ENCODE results near the gene STARD9. TPM values are rescaled to one million over a fixed set of nuclear protein-coding genes. Genes with fewer than 3 reads are reported as not detected.

STARD9 gene
- total RNA-seq, 6 experiments from 2014 or later: 1.9 to 2.8 (median 2.3) TPM

GRCh38 chr15:42611532-42611931 is 36.1 kb downstream of the STARD9 start:
- Mint-ChIP-seq H3K36me3 (ENCODE audit: low read depth) (no peaks in the 10 kb centered on the region), H3K4me1 (ENCODE audit: low read depth) (no peaks in the 10 kb centered on the region), H3K27ac (no peak overlapping the region), H3K9me3 (no peaks in the 10 kb centered on the region), H3K27me3 (ENCODE audit: insufficient read depth) (no peaks in the 10 kb centered on the region), H3K4me3 (no peak overlapping the region)
- TF ChIP-seq CTCF (IDR thresholded peaks at IDR 0.05): no peak
- no peak for DNase-seq

- H3K36me3 Mint-ChIP-seq (ENCODE audit: low read depth): no peaks in the 10 kb centered on the region
- no peak for DNase-seq
- TF ChIP-seq CTCF (IDR thresholded peaks at IDR 0.05): no peak
- no peaks in the 10 kb centered on the region for H3K27me3 Mint-ChIP-seq (ENCODE audit: insufficient read depth)
- H3K4me1 Mint-ChIP-seq (ENCODE audit: low read depth): no peaks in the 10 kb centered on the region
- no peaks in the 10 kb centered on the region for H3K9me3 Mint-ChIP-seq
- no peak overlapping the region for H3K4me3 Mint-ChIP-seq
- H3K27ac Mint-ChIP-seq: no peak overlapping the region
Measured at GRCh38 chr15:42612367-42612912, 37.0 kb downstream of the STARD9 start.

GRCh38 chr15:42616107-42616506 is 40.7 kb downstream of the STARD9 start:
- no peaks in the 10 kb centered on the region for H3K9me3 Mint-ChIP-seq
- H3K36me3 Mint-ChIP-seq (ENCODE audit: low read depth): no peaks in the 10 kb centered on the region
- no peaks in the 10 kb centered on the region for H3K27me3 Mint-ChIP-seq (ENCODE audit: insufficient read depth)
- peaks cover 6% of the 10 kb centered on the region; the same call in 1 of the 2 replicates for H3K4me1 Mint-ChIP-seq (ENCODE audit: low read depth)
- no peak for TF ChIP-seq CTCF (IDR thresholded peaks at IDR 0.05)
- H3K27ac Mint-ChIP-seq: no peak overlapping the region
- DNase-seq: no peak
- no peak overlapping the region for H3K4me3 Mint-ChIP-seq

GRCh38 chr15:42619656-42620371 is 44.4 kb downstream of the STARD9 start:
- Mint-ChIP-seq H3K4me1 (ENCODE audit: low read depth) (peaks cover 6% of the 10 kb centered on the region; the same call in 1 of the 2 replicates), H3K27me3 (ENCODE audit: insufficient read depth) (no peaks in the 10 kb centered on the region), H3K4me3 (no peak overlapping the region), H3K9me3 (no peaks in the 10 kb centered on the region), H3K36me3 (ENCODE audit: low read depth) (no peaks in the 10 kb centered on the region), H3K27ac (no peak overlapping the region)
- DNase-seq: no peak
- no peak for TF ChIP-seq CTCF (IDR thresholded peaks at IDR 0.05)

- Mint-ChIP-seq H3K9me3 (no peaks in the 10 kb centered on the region), H3K36me3 (ENCODE audit: low read depth) (no peaks in the 10 kb centered on the region), H3K27ac (no peak overlapping the region), H3K27me3 (ENCODE audit: insufficient read depth) (no peaks in the 10 kb centered on the region), H3K4me3 (no peak overlapping the region), H3K4me1 (ENCODE audit: low read depth) (peaks cover 6% of the 10 kb centered on the region; the same call in 1 of the 2 replicates)
- no peak for TF ChIP-seq CTCF (IDR thresholded peaks at IDR 0.05)
- no peak for DNase-seq
Measured at GRCh38 chr15:42621386-42621785, 46.0 kb downstream of the STARD9 start.
